Placental epithelial cell (primary cell): ENCODE data around the gene CD82. TPM values are rescaled to one million over a fixed set of nuclear protein-coding genes. Genes with fewer than 3 reads are reported as not detected.

Source experiments
- small RNA-seq: library from RNA; depleted of rRNA; stranded (forward); fragments of <200 nt; gene quantifications from one replicate; pipeline ENCODE3, GENCODE V24; 2012
- total RNA-seq: library from RNA; depleted of rRNA; stranded (reverse); fragments of >200 nt; gene quantifications from 2 replicates; pipeline ENCODE4 v1.2.3, GENCODE V29; 2012

The CD82 gene
- total RNA-seq, result 4.3 and 8.8 TPM in 2 replicates

GRCh38 chr11:44565211-44565952, at the start of gene CD82:
CD82 (plus strand) TSS chr11:44565663; CDS start chr11:44594663, 29,000 bp downstream.

Small RNA genes lying within 50 kb of the gene (small RNA-seq; reads per million reads assigned to genes)
- gene AC104010.1, result not detected

Other genes with a start within 250 kb of the CD82 start
- under 0.01 TPM in 1 of 2 replicates, not detected in the other for gene TSPAN18, start 161.3 kb downstream of the CD82 start, total RNA-seq